ENCODE measurements around the gene GRIN3B. TPM values are rescaled to one million over a fixed set of nuclear protein-coding genes. Genes with fewer than 3 reads are reported as not detected.
A peak's percentile ranks its signal among the peaks of the same experiment; 100 is the strongest.

Gene GRIN3B
- total and polyA plus RNA-seq, 9 of the 15 experiments (the other 6 are each of a cell fraction or from before 2014, with no cell fraction given) = 0.06 to 0.95 (median 0.19) TPM; not detected in 6

- TF ChIP-seq, protein P1, sequence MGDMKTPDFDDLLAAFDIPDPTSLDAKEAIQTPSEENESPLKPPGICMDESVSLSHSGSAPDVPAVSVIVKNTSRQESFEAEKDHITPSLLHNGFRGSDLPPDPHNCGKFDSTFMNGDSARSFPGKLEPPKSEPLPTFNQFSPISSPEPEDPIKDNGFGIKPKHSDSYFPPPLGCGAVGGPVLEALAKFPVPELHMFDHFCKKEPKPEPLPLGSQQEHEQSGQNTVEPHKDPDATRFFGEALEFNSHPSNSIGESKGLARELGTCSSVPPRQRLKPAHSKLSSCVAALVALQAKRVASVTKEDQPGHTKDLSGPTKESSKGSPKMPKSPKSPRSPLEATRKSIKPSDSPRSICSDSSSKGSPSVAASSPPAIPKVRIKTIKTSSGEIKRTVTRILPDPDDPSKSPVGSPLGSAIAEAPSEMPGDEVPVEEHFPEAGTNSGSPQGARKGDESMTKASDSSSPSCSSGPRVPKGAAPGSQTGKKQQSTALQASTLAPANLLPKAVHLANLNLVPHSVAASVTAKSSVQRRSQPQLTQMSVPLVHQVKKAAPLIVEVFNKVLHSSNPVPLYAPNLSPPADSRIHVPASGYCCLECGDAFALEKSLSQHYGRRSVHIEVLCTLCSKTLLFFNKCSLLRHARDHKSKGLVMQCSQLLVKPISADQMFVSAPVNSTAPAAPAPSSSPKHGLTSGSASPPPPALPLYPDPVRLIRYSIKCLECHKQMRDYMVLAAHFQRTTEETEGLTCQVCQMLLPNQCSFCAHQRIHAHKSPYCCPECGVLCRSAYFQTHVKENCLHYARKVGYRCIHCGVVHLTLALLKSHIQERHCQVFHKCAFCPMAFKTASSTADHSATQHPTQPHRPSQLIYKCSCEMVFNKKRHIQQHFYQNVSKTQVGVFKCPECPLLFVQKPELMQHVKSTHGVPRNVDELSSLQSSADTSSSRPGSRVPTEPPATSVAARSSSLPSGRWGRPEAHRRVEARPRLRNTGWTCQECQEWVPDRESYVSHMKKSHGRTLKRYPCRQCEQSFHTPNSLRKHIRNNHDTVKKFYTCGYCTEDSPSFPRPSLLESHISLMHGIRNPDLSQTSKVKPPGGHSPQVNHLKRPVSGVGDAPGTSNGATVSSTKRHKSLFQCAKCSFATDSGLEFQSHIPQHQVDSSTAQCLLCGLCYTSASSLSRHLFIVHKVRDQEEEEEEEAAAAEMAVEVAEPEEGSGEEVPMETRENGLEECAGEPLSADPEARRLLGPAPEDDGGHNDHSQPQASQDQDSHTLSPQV (IDR thresholded peaks at IDR 0.05) = peak; percentile 50; the same call in 1 of the 2 replicates
- TF ChIP-seq RBM34 (IDR thresholded peaks at IDR 0.05; ENCODE audit: borderline replicate concordance, insufficient read depth, low read length) = no peak
- TF ChIP-seq SP1 (CRISPR knock-in tag; IDR thresholded peaks at IDR 0.05) = peak; percentile 93
- peak; percentile 99 for TF ChIP-seq CREM (IDR thresholded peaks at IDR 0.05; ENCODE audit: low read depth)
- no peak for TF ChIP-seq RBM17 (IDR thresholded peaks at IDR 0.05; ENCODE audit: borderline replicate concordance, low read depth, low read length)
- TF ChIP-seq KLF13 (tag; IDR thresholded peaks at IDR 0.05; ENCODE audit: borderline replicate concordance, low read depth) = no peak
- no peak for TF ChIP-seq ZNF707 (CRISPR knock-in tag; conservative IDR thresholded peaks at IDR 0.05)
- peak; percentile 87 for TF ChIP-seq TCF7L2 (IDR thresholded peaks at IDR 0.05; ENCODE audit: low read depth, low read length)
- TF ChIP-seq ETS2 (tag; IDR thresholded peaks at IDR 0.05; ENCODE audit: borderline replicate concordance, poor library complexity, severe bottlenecking) = no peak
- no peak for TF ChIP-seq TAL1 (IDR thresholded peaks at IDR 0.05)
- TF ChIP-seq MYBL2 (IDR thresholded peaks at IDR 0.05; ENCODE audit: low read depth) = no peak
- no peak for TF ChIP-seq MYBL2 (CRISPR knock-in tag; IDR thresholded peaks at IDR 0.05; ENCODE audit: borderline replicate concordance)
- no peak for TF ChIP-seq ZNF184 (CRISPR knock-in tag; IDR thresholded peaks at IDR 0.05)
- no peak for TF ChIP-seq PCBP1 (IDR thresholded peaks at IDR 0.05; ENCODE audit: low read depth, low read length, poor library complexity, severe bottlenecking)
- no peak; a peak in 1 of 4 replicates for TF ChIP-seq CSDE1 (IDR thresholded peaks at IDR 0.05)
- peak in 1 of 2 experiments; percentile 66; a peak in 2 of 4 replicates for TF ChIP-seq TBL1XR1 (IDR thresholded peaks at IDR 0.05; ENCODE audit: low read length in 2 of 2)
- TF ChIP-seq ZSCAN29 (IDR thresholded peaks at IDR 0.05) = no peak
- no peak for TF ChIP-seq FOXJ3 (CRISPR knock-in tag; IDR thresholded peaks at IDR 0.05)
- peak; percentile 99 for TF ChIP-seq KAT7 (CRISPR knock-in tag; IDR thresholded peaks at IDR 0.05; ENCODE audit: borderline replicate concordance)
- TF ChIP-seq, protein P2, sequence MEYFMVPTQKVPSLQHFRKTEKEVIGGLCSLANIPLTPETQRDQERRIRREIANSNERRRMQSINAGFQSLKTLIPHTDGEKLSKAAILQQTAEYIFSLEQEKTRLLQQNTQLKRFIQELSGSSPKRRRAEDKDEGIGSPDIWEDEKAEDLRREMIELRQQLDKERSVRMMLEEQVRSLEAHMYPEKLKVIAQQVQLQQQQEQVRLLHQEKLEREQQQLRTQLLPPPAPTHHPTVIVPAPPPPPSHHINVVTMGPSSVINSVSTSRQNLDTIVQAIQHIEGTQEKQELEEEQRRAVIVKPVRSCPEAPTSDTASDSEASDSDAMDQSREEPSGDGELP (CRISPR knock-in tag; IDR thresholded peaks at IDR 0.05; ENCODE audit: borderline replicate concordance) = peak; percentile 89
- TF ChIP-seq, protein P3, sequence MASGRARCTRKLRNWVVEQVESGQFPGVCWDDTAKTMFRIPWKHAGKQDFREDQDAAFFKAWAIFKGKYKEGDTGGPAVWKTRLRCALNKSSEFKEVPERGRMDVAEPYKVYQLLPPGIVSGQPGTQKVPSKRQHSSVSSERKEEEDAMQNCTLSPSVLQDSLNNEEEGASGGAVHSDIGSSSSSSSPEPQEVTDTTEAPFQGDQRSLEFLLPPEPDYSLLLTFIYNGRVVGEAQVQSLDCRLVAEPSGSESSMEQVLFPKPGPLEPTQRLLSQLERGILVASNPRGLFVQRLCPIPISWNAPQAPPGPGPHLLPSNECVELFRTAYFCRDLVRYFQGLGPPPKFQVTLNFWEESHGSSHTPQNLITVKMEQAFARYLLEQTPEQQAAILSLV (tag; IDR thresholded peaks at IDR 0.05) = no peak
- TF ChIP-seq DIDO1 (tag; IDR thresholded peaks at IDR 0.05; ENCODE audit: low read depth) = peak; percentile 75; the same call in 1 of the 2 replicates
- no peak for TF ChIP-seq ZFP1 (CRISPR knock-in tag; IDR thresholded peaks at IDR 0.05)
These were observed 15.9 kb upstream of the GRIN3B start, which contains the start of gene WDR18 (continued) for GRCh38 chr19:984165-984967.

All from K562 (cell line).